ENCODE data around the gene CHCHD10. TPM values are rescaled to one million over a fixed set of nuclear protein-coding genes. Genes with fewer than 3 reads are reported as not detected.

CHCHD10 gene
- total and polyA plus RNA-seq, 10 of the 15 experiments (the other 5 are each of a cell fraction or from before 2014, with no cell fraction given) = 13.2 to 241 (median 128) TPM

GRCh38 chr22:23752750-23753149 lies 15.0 kb downstream of the CHCHD10 start:
- ChIA-PET CTCF (interaction anchor here (1.2 to 1.3 kb wide), 2 partner anchors 14 to 36 kb away, joined by 4 to 7 read pairs; partner anchors contain the start of gene CHCHD10), SMC1A (ENCODE audit: uncharacterized antibody, unreplicated experiment) (interaction anchor here (1.2 to 1.9 kb wide), 3 partner anchors 11 to 25 kb away, joined by 3 to 8 read pairs (median 4); partner anchors contain the start of genes C22orf15 and CHCHD10), RAD21 (ENCODE audit: unreplicated experiment) (no interaction called here), POLR2A (interaction anchor here (1.1 to 1.8 kb wide), 3 partner anchors 11 to 36 kb away, joined by 3 to 9 read pairs (median 5); partner anchors contain the start of genes C22orf15 and CHCHD10)
- in situ Hi-C loops (cut with MboI) (no loop called here), intact Hi-C loops (cut with micrococcal nuclease; ENCODE audit: unreplicated experiment) (no loop called here)
- H4K20me1 ChIP-seq (ENCODE audit: control insufficient read depth, insufficient read depth) = no peaks in the 10 kb centered on the region
- H3K27ac ChIP-seq (ENCODE audit: control insufficient read depth, insufficient read depth) = peak overlapping the region; percentile 33; the same call in 1 of the 2 replicates
- no TSS peak for BruUV-seq (replicated peaks)
- H3K79me2 ChIP-seq (ENCODE audit: control insufficient read depth, insufficient read depth, low read length) = no peaks in the 10 kb centered on the region
- no peak for TF ChIP-seq POLR2AphosphoS2 (IDR thresholded peaks at IDR 0.05; ENCODE audit: low read depth, low read length)
- peak; percentile 56 for TF ChIP-seq POLR2A (IDR thresholded peaks at IDR 0.05; ENCODE audit: low read depth, low read length)
- ATAC-seq = no peak
- H3K4me3 ChIP-seq = peak overlapping the region; percentile 85; the same call in 1 of the 2 replicates
- H2AFZ ChIP-seq (ENCODE audit: control insufficient read depth, low read depth, low read length) = peak overlapping the region; percentile 69
- H3K9ac ChIP-seq (ENCODE audit: control insufficient read depth, insufficient read depth, low read length) = no peak overlapping the region
- peaks cover 30% of the 10 kb centered on the region for H3K4me1 ChIP-seq (ENCODE audit: control insufficient read depth, insufficient read depth, low read length)
- H3K36me3 ChIP-seq (ENCODE audit: control insufficient read depth in 2 of 2, insufficient read depth in 2 of 2, low read length in 1 of 2) = no peaks in the 10 kb centered on the region
- peak; percentile 23 for FAIRE-seq
- 49% methylated on average over 16 of the region's 16 CpGs for WGBS (ENCODE audit: insufficient coverage, insufficient replicate concordance, low lambda C conversion rate, missing lambda C conversion rate)
- H3K4me2 ChIP-seq (ENCODE audit: control insufficient read depth, insufficient read depth) = peak overlapping the region; percentile 99
- H3K9me3 ChIP-seq (replicated peaks; ENCODE audit: control insufficient read depth, insufficient read depth, low read length) = no peaks in the 10 kb centered on the region
- H3K27me3 ChIP-seq (replicated peaks in 1 of 2; ENCODE audit: control insufficient read depth in 2 of 2, insufficient read depth in 2 of 2, low read length in 1 of 2) = no peaks in the 10 kb centered on the region
- no peak for DNase-seq (ENCODE audit: low read depth, low spot score)

- Histone ChIP-seq H3K4me2 (ENCODE audit: control insufficient read depth, insufficient read depth) (peak overlapping the region; percentile 99), H3K9ac (ENCODE audit: control insufficient read depth, insufficient read depth, low read length) (peak overlapping the region; percentile 16; the same call in 1 of the 2 replicates), H3K4me1 (ENCODE audit: control insufficient read depth, insufficient read depth, low read length) (peaks cover 30% of the 10 kb centered on the region), H3K4me3 (peak overlapping the region; percentile 85; the same call in 1 of the 2 replicates), H3K9me3 (replicated peaks; ENCODE audit: control insufficient read depth, insufficient read depth, low read length) (no peaks in the 10 kb centered on the region), H3K27ac (ENCODE audit: control insufficient read depth, insufficient read depth) (peak overlapping the region; percentile 62), H3K36me3 (ENCODE audit: control insufficient read depth in 2 of 2, insufficient read depth in 2 of 2, low read length in 1 of 2) (no peaks in the 10 kb centered on the region), H2AFZ (ENCODE audit: control insufficient read depth, low read depth, low read length) (peak overlapping the region; percentile 69), H4K20me1 (ENCODE audit: control insufficient read depth, insufficient read depth) (no peaks in the 10 kb centered on the region), H3K79me2 (ENCODE audit: control insufficient read depth, insufficient read depth, low read length) (no peaks in the 10 kb centered on the region), H3K27me3 (replicated peaks in 1 of 2; ENCODE audit: control insufficient read depth in 2 of 2, insufficient read depth in 2 of 2, low read length in 1 of 2) (no peaks in the 10 kb centered on the region)
- CTCF ChIA-PET = interaction anchor here (0.6 to 1.2 kb wide), 2 partner anchors 14 to 35 kb away, joined by 3 to 4 read pairs; no protein-coding TSS in a partner anchor
- no TSS peak for BruUV-seq (replicated peaks)
- no peak for DNase-seq (ENCODE audit: low read depth, low spot score)
- POLR2A ChIA-PET = interaction anchor here (0.6 to 1.8 kb wide), 4 partner anchors 16 to 766 kb away, joined by 3 to 9 read pairs (median 4); partner anchors contain the start of gene CHCHD10
- intact Hi-C loops (cut with micrococcal nuclease; ENCODE audit: unreplicated experiment) = no loop called here
- RAD21 ChIA-PET (ENCODE audit: unreplicated experiment) = interaction anchor here (0.6 kb wide), 1 partner anchor 13 kb away, joined by 3 read pairs; no protein-coding TSS in a partner anchor
- no peak for FAIRE-seq
- peak; percentile 23 for ATAC-seq
- in situ Hi-C loops (cut with MboI) = no loop called here
- WGBS (ENCODE audit: insufficient coverage, insufficient replicate concordance, low lambda C conversion rate, missing lambda C conversion rate) = 2% methylated on average over 9 of the region's 9 CpGs
- SMC1A ChIA-PET (ENCODE audit: uncharacterized antibody, unreplicated experiment) = interaction anchor here (1.0 to 1.6 kb wide), 2 partner anchors 15 to 98 kb away, joined by 3 to 4 read pairs; partner anchors contain the start of gene CHCHD10
- TF ChIP-seq USF1 (IDR thresholded peaks at IDR 0.05; ENCODE audit: borderline replicate concordance, extremely low read length, insufficient read depth, low read depth, low read length) (no peak), IKZF2 (IDR thresholded peaks at IDR 0.05) (peak; percentile 11 to 16; a peak in 2 of 4 replicates), ETV6 (conservative IDR thresholded peaks at IDR 0.05 in 1 of 2, IDR thresholded peaks at IDR 0.05 in 1 of 2; ENCODE audit: borderline replicate concordance in 1 of 2, low read depth in 1 of 2) (no peak), RCOR1 (conservative IDR thresholded peaks at IDR 0.05; ENCODE audit: low read depth, low read length) (no peak), MEF2B (IDR thresholded peaks at IDR 0.05; ENCODE audit: partially characterized antibody, poor library complexity, severe bottlenecking) (peak; percentile 71), ATF7 (IDR thresholded peaks at IDR 0.05; ENCODE audit: low read depth) (no peak), STAT1 (conservative IDR thresholded peaks at IDR 0.05) (no peak), KAT2A (conservative IDR thresholded peaks at IDR 0.05; ENCODE audit: control insufficient read depth, low read depth, low read length) (no peak), TCF7 (IDR thresholded peaks at IDR 0.05; ENCODE audit: borderline replicate concordance) (no peak), CTCF (IDR thresholded peaks at IDR 0.05 in 2 of 3, conservative IDR thresholded peaks at IDR 0.05 in 1 of 3; ENCODE audit: control insufficient read depth in 2 of 3, extremely low read depth in 1 of 3, insufficient read depth in 1 of 3, low read depth in 3 of 3, low read length in 3 of 3) (peak in 1 of 3 experiments; percentile 9; a peak in 1 of 6 replicates), CHD2 (IDR thresholded peaks at IDR 0.05; ENCODE audit: borderline replicate concordance, low read depth, low read length) (no peak)
Observed at GRCh38 chr22:23752090-23752691, 15.6 kb downstream of the CHCHD10 start.

Data from GM12878 (cell line).